GM23248 (cell line): ENCODE data around the gene MAP3K4. TPM values are rescaled to one million over a fixed set of nuclear protein-coding genes. Genes with fewer than 3 reads are reported as not detected.

Experiments
- DNase-seq: peaks from one replicate; pipeline ENCODE4 v3.0.0-alpha.2; 2015
- H2AFZ ChIP-seq: fragments of 200-600 bp; sonication (generic); 2 replicates; pipeline ENCODE4 v1.6.1; 2016; ENCODE audit warnings: antibody characterized with exemption
- H3F3A ChIP-seq: fragments of 200-600 bp; sonication (generic); 2 replicates; pipeline ENCODE4 v1.6.1; 2016; ENCODE audit warnings: mild to moderate bottlenecking, antibody characterized with exemption, mixed run types; ENCODE audit not compliant: insufficient read depth
- H3K27ac ChIP-seq: fragments of 200-600 bp; sonication (generic); 2 replicates; pipeline ENCODE4 v1.5.1; 2016; ENCODE audit warnings: mild to moderate bottlenecking
- H3K27me3 ChIP-seq: fragments of 200-600 bp; sonication (generic); replicated peaks from 2 replicates; pipeline ENCODE4 v1.6.1; 2016; ENCODE audit warnings: mild to moderate bottlenecking; ENCODE audit not compliant: insufficient read depth
- H3K36me3 ChIP-seq: fragments of 200-600 bp; sonication (generic); 2 replicates; pipeline ENCODE4 v1.6.1; 2016; ENCODE audit warnings: low read depth, mild to moderate bottlenecking
- H3K4me1 ChIP-seq: fragments of 200-600 bp; sonication (generic); 2 replicates; pipeline ENCODE4 v1.6.1; 2016; ENCODE audit warnings: mild to moderate bottlenecking; ENCODE audit not compliant: insufficient read depth
- H3K4me2 ChIP-seq: fragments of 200-600 bp; sonication (generic); one replicate; pipeline ENCODE4 v1.6.1; 2016; ENCODE audit warnings: mild to moderate bottlenecking; ENCODE audit not compliant: unreplicated experiment
- H3K4me3 ChIP-seq: fragments of 200-600 bp; sonication (generic); 2 replicates; pipeline ENCODE4 v1.5.1; 2016; ENCODE audit warnings: mild to moderate bottlenecking
- H3K79me2 ChIP-seq: fragments of 200-600 bp; sonication (generic); 2 replicates; pipeline ENCODE4 v1.6.1; 2016; ENCODE audit warnings: mild to moderate bottlenecking; ENCODE audit not compliant: insufficient read depth
- H3K9ac ChIP-seq: fragments of 200-600 bp; sonication (generic); 2 replicates; pipeline ENCODE4 v1.6.1; 2016; ENCODE audit warnings: mild to moderate bottlenecking
- H3K9me2 ChIP-seq: fragments of 200-600 bp; sonication (generic); 2 replicates; pipeline ENCODE4 v1.6.1; 2016; ENCODE audit warnings: mixed run types, mild to moderate bottlenecking, moderate library complexity; ENCODE audit not compliant: insufficient read depth
- H3K9me3 ChIP-seq: fragments of 200-600 bp; sonication (generic); one replicate; pipeline ENCODE4 v1.6.1; 2017; ENCODE audit warnings: low read depth
- H4K20me1 ChIP-seq: fragments of 200-600 bp; sonication (generic); 2 replicates; pipeline ENCODE4 v1.6.0; 2016; ENCODE audit not compliant: insufficient read depth
- EZH2 ChIP-seq: fragments of 200-600 bp; sonication (generic); IDR thresholded peaks from 2 replicates; pipeline ENCODE4 v1.6.1; 2018; ENCODE audit warnings: antibody characterized with exemption, mild to moderate bottlenecking; ENCODE audit not compliant: insufficient read depth, poor library complexity, severe bottlenecking
- EZH2phosphoT487 ChIP-seq: fragments of 200-600 bp; sonication (generic); IDR thresholded peaks from 2 replicates; pipeline ENCODE4 v1.6.1; 2018; ENCODE audit warnings: antibody characterized with exemption, moderate library complexity, mild to moderate bottlenecking, low read depth; ENCODE audit not compliant: insufficient read depth
- WGBS, 2 experiments: methylation state at CpG; one replicate each; pipeline ENCODE4 v1.1.6; 2015 to 2017; ENCODE audit warnings: low lambda C conversion rate in 2 of 2, low coverage in 1 of 2; ENCODE audit errors: missing lambda C conversion rate in 2 of 2; 5-methylcytosine and 5-hydroxymethylcytosine counted together
- in situ Hi-C: fragments of 300-500 bp; cut with MboI; formaldehyde crosslinking; loops from 2 replicates; pipeline ENCODE4 v1.15.0; 2020
- polyA plus RNA-seq: library from polyadenylated mRNA; unstranded; fragments of >200 nt; fragmentation: Nextera tagmentation; extraction: Ambion mirVana; gene quantifications from 2 replicates; pipeline ENCODE4 v1.2.1, GENCODE V29; 2016
- total RNA-seq: library from RNA; depleted of rRNA; stranded (reverse); fragments of >200 nt; shearing (Covaris generic); gene quantifications from 2 replicates; pipeline ENCODE4 v1.2.3, GENCODE V29; 2014

Gene MAP3K4
- total and polyA plus RNA-seq, 2 experiments from 2014 or later: 13.0 to 26.2 TPM

- Histone ChIP-seq H3K9me3 (no peaks in the 10 kb centered on the region), H4K20me1 (no peaks in the 10 kb centered on the region), H3K4me1 (peaks cover 29% of the 10 kb centered on the region), H3K9me2 (no peaks in the 10 kb centered on the region), H3F3A (peaks cover 32% of the 10 kb centered on the region), H3K27me3 (no peaks in the 10 kb centered on the region), H3K79me2 (no peaks in the 10 kb centered on the region), H3K36me3 (peaks cover 49% of the 10 kb centered on the region), H3K4me2 (no peak overlapping the region), H2AFZ (no peak overlapping the region), H3K9ac (no peak overlapping the region), H3K4me3 (no peak overlapping the region), H3K27ac (peak overlapping the region; percentile 48)
- TF ChIP-seq EZH2phosphoT487 (no peak), EZH2 (no peak)
- DNase-seq: peak; percentile 42
- in situ Hi-C loops: no loop called here
These were observed 113.4 kb downstream of the MAP3K4 start for GRCh38 chr6:161104966-161105365.

DNA sequence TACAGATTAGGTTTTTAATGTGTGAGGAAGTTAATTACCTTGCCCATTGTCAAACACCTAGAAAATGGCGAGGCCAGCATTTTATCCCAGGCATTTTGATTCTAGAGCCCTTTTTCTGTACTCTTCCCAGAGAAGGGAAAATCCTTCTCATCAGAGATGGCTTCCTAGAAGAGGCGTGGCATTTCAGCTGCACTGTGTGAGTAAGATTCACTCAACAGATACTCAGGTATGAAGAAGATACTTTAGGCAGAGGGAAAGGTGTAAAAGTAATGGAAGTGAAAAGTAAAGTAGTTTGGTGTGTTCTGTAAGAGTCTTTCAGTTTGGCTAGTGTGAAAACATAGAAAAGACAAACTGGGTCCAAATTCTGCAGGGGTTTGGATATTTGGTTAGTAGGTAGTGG is 113.8 kb downstream of the MAP3K4 start:
- Histone ChIP-seq H3K9ac (no peak overlapping the region), H3K27me3 (no peaks in the 10 kb centered on the region), H3K9me2 (no peaks in the 10 kb centered on the region), H2AFZ (no peak overlapping the region), H3K27ac (peak overlapping the region; percentile 48), H3K4me1 (peaks cover 29% of the 10 kb centered on the region), H4K20me1 (no peaks in the 10 kb centered on the region), H3K36me3 (peaks cover 53% of the 10 kb centered on the region), H3K9me3 (no peaks in the 10 kb centered on the region), H3F3A (peaks cover 34% of the 10 kb centered on the region), H3K4me3 (no peak overlapping the region), H3K4me2 (no peak overlapping the region), H3K79me2 (no peaks in the 10 kb centered on the region)
- TF ChIP-seq EZH2 (no peak), EZH2phosphoT487 (no peak)
- WGBS, 2 experiments: 98 to 100% methylated on average over 2 of the region's 2 CpGs
- in situ Hi-C loops: no loop called here
- DNase-seq: peak; percentile 39

- H3K27ac ChIP-seq: no peak overlapping the region
- no peaks in the 10 kb centered on the region for H3K79me2 ChIP-seq
- no peaks in the 10 kb centered on the region for H3K9me3 ChIP-seq
- H3K27me3 ChIP-seq: no peaks in the 10 kb centered on the region
- H3K4me1 ChIP-seq: peaks cover 29% of the 10 kb centered on the region
- DNase-seq: no peak
- 96 to 97% methylated on average over 23 of the region's 23 CpGs for WGBS, 2 experiments
- H3F3A ChIP-seq: peaks cover 48% of the 10 kb centered on the region
- no peak overlapping the region for H3K4me2 ChIP-seq
- TF ChIP-seq EZH2: no peak
- no peak for TF ChIP-seq EZH2phosphoT487
- H3K4me3 ChIP-seq: no peak overlapping the region
- in situ Hi-C loops: no loop called here
- H4K20me1 ChIP-seq: no peaks in the 10 kb centered on the region
- no peak overlapping the region for H2AFZ ChIP-seq
- no peak overlapping the region for H3K9ac ChIP-seq
- H3K36me3 ChIP-seq: peaks cover 59% of the 10 kb centered on the region
- H3K9me2 ChIP-seq: no peaks in the 10 kb centered on the region
These were observed 116.5 kb downstream of the MAP3K4 start for GRCh38 chr6:161107779-161108730.

DNA sequence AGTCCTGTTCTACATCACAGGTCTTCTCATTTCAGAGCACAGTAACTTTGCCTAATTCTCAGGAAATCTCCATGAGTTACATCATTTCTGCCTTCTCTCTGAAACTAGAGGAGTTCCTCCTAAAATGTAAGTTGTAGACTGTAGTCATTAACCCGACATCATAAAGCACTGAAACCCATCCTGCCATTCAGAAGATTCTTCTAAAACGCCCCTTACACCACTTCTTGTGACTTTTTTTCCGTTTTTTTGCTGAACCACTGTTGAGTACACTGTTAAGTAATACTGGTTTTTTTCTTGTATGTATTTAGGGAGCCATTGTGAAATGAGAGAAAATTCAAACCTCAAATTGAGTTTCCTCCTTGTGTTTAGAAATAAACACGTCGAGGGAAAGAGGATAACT is 117.3 kb downstream of the MAP3K4 start:
- Histone ChIP-seq H2AFZ (no peak overlapping the region), H3K4me3 (no peak overlapping the region), H3K27me3 (no peaks in the 10 kb centered on the region), H3K36me3 (peaks cover 60% of the 10 kb centered on the region), H3K9me2 (no peaks in the 10 kb centered on the region), H3K4me2 (no peak overlapping the region), H3K27ac (no peak overlapping the region), H3F3A (peaks cover 47% of the 10 kb centered on the region), H4K20me1 (no peaks in the 10 kb centered on the region), H3K9me3 (no peaks in the 10 kb centered on the region), H3K4me1 (peaks cover 29% of the 10 kb centered on the region), H3K79me2 (no peaks in the 10 kb centered on the region), H3K9ac (no peak overlapping the region)
- 97% methylated on average over 5 of the region's 5 CpGs for WGBS, 2 experiments
- no peak for TF ChIP-seq EZH2
- TF ChIP-seq EZH2phosphoT487: no peak
- in situ Hi-C loops: no loop called here
- DNase-seq: no peak
